H1 (cell line): ENCODE measurements around the gene HINT1. TPM values are rescaled to one million over a fixed set of nuclear protein-coding genes. Genes with fewer than 3 reads are reported as not detected.

ENCODE experiments used
- CTCF ChIA-PET: fragments of 300-600 bp; sonication (Branson Sonifier 250); formaldehyde crosslinking; loops from one replicate; lab custom pipeline; 2021; ENCODE audit not compliant: partially characterized antibody; lab: Charles Lee
- POLR2A ChIA-PET: fragments of 300-600 bp; sonication (Branson Sonifier 250); formaldehyde crosslinking; loops from one replicate; lab custom pipeline; 2021; ENCODE audit warnings: inconsistent platforms; ENCODE audit not compliant: partially characterized antibody; lab: Charles Lee
- DNase-seq, 2 experiments: peaks; one replicate each; pipeline versions ENCODE4 v3.0.0 to v3.0.0-alpha.2; 2010 to 2022; ENCODE audit warnings: low spot score in 2 of 2, low read depth in 1 of 2, mixed read lengths in 1 of 2
- FAIRE-seq: peaks from 2 replicates; lab custom pipeline; 2011; peaks lifted over from hg19 to GRCh38; lab: Jason Lieb, UNC
- H2AFZ ChIP-seq: 2 replicates; pipeline ENCODE4 v1.8.1; 2012; ENCODE audit warnings: low read length, inconsistent platforms
- H2AK5ac ChIP-seq: 2 replicates; pipeline ENCODE4 v1.6.1; 2013; ENCODE audit warnings: low read depth, low read length
- H2BK120ac ChIP-seq: replicated peaks from 2 replicates; pipeline ENCODE3; 2013; ENCODE audit warnings: low read depth, low read length, inconsistent platforms
- H2BK12ac ChIP-seq: 2 replicates; pipeline ENCODE4 v1.6.1; 2013; ENCODE audit warnings: low read depth, low read length
- H2BK15ac ChIP-seq: 2 replicates; pipeline ENCODE4 v1.6.1; 2013; ENCODE audit warnings: low read length
- H2BK20ac ChIP-seq: 2 replicates; pipeline ENCODE4 v1.6.1; 2013; ENCODE audit warnings: low read length
- H2BK5ac ChIP-seq: 2 replicates; pipeline ENCODE4 v1.6.1; 2013; ENCODE audit warnings: low read depth, low read length
- H3K14ac ChIP-seq: 2 replicates; pipeline ENCODE4 v1.6.1; 2013; ENCODE audit warnings: inconsistent platforms; ENCODE audit not compliant: insufficient read length
- H3K18ac ChIP-seq: 2 replicates; pipeline ENCODE4 v1.6.1; 2013; ENCODE audit warnings: low read length; ENCODE audit errors: extremely low read depth
- H3K23ac ChIP-seq: 2 replicates; pipeline ENCODE4 v1.6.1; 2013; ENCODE audit warnings: inconsistent platforms; ENCODE audit not compliant: insufficient read length
- H3K23me2 ChIP-seq: 2 replicates; pipeline ENCODE4 v1.6.1; 2013; ENCODE audit warnings: low read depth, low read length
- H3K27ac ChIP-seq: 2 replicates; pipeline ENCODE4 v1.6.1; 2011; ENCODE audit warnings: low read depth, low read length, inconsistent platforms
- H3K27me3 ChIP-seq, 4 experiments: replicated peaks in 1 of 4; 1 replicate in 1 of 4; 2 replicates in 3 of 4; pipeline versions ENCODE4 v1.6.1 to v1.8.1; 2011 to 2013; ENCODE audit warnings: low read length in 3 of 4, mild to moderate bottlenecking in 3 of 4, inconsistent platforms in 2 of 4, mixed read lengths in 2 of 4, moderate library complexity in 1 of 4; ENCODE audit not compliant: control insufficient read depth in 3 of 4, insufficient read depth in 3 of 4; ENCODE audit errors: extremely low read depth in 1 of 4
- H3K36me3 ChIP-seq, 4 experiments: 2 replicates each; pipeline versions ENCODE4 v1.6.1 to v1.8.1; 2011 to 2013; ENCODE audit warnings: mild to moderate bottlenecking in 4 of 4, low read length in 3 of 4, moderate library complexity in 2 of 4, control low read depth in 1 of 4, inconsistent platforms in 1 of 4; ENCODE audit not compliant: insufficient read depth in 4 of 4, control insufficient read depth in 2 of 4
- H3K4ac ChIP-seq: replicated peaks from 2 replicates; pipeline ENCODE3; 2013; ENCODE audit warnings: low read length, low read depth, mixed read lengths, inconsistent platforms; ENCODE audit not compliant: insufficient read length
- H3K4me1 ChIP-seq, 4 experiments: replicated peaks in 1 of 4; 1 replicate in 1 of 4; 2 replicates in 3 of 4; pipeline versions ENCODE4 v1.6.1 to v1.8.1; 2011 to 2013; ENCODE audit warnings: low read length in 3 of 4, inconsistent platforms in 2 of 4, mixed read lengths in 1 of 4; ENCODE audit not compliant: insufficient read depth in 4 of 4, control insufficient read depth in 3 of 4
- H3K4me2 ChIP-seq, 2 experiments: 2 replicates each; pipeline versions ENCODE4 v1.6.1 to v1.8.1; 2011 to 2013; ENCODE audit warnings: low read depth in 2 of 2, low read length in 2 of 2, control low read depth in 1 of 2, inconsistent platforms in 1 of 2, mild to moderate bottlenecking in 1 of 2; ENCODE audit not compliant: insufficient read depth in 1 of 2
- H3K4me3 ChIP-seq, 4 experiments: fragments of 200-600, 300-600 bp in 1 of 4; sonication (generic), shearing (Covaris generic), sonication (Bioruptor Twin) in 1 of 4; 2 replicates each; pipeline versions ENCODE4 v1.5.1 to v1.8.1; 2011 to 2016; ENCODE audit warnings: low read length in 4 of 4, low read depth in 3 of 4, control low read depth in 2 of 4, inconsistent platforms in 2 of 4, mild to moderate bottlenecking in 2 of 4, mixed read lengths in 1 of 4, moderate library complexity in 1 of 4; ENCODE audit not compliant: insufficient read depth in 2 of 4; ENCODE audit errors: extremely low read depth in 1 of 4
- H3K56ac ChIP-seq: replicated peaks from 2 replicates; pipeline ENCODE3; 2013; ENCODE audit warnings: low read depth, mild to moderate bottlenecking, mixed read lengths, low read length, inconsistent platforms; ENCODE audit not compliant: insufficient read length
- H3K79me1 ChIP-seq: 2 replicates; pipeline ENCODE4 v1.6.1; 2013; ENCODE audit warnings: low read depth, low read length, control low read depth
- H3K79me2 ChIP-seq, 2 experiments: 2 replicates each; pipeline versions ENCODE4 v1.6.1 to v1.8.1; 2012 to 2013; ENCODE audit warnings: low read length in 2 of 2, mild to moderate bottlenecking in 2 of 2, inconsistent platforms in 1 of 2; ENCODE audit not compliant: insufficient read depth in 2 of 2, control insufficient read depth in 1 of 2
- H3K9ac ChIP-seq, 4 experiments: replicated peaks in 1 of 4; 1 replicate in 1 of 4; 2 replicates in 3 of 4; pipeline versions ENCODE4 v1.6.1 to v1.8.1; 2011 to 2013; ENCODE audit warnings: low read depth in 3 of 4, low read length in 3 of 4, control low read depth in 2 of 4, mild to moderate bottlenecking in 2 of 4, moderate library complexity in 2 of 4, inconsistent platforms in 1 of 4; ENCODE audit errors: extremely low read depth in 1 of 4
- H3K9me3 ChIP-seq, 2 experiments: 2 replicates each; pipeline versions ENCODE4 v1.6.1 to v1.8.1; 2012 to 2013; ENCODE audit warnings: mild to moderate bottlenecking in 2 of 2, moderate library complexity in 2 of 2, control low read depth in 1 of 2, inconsistent platforms in 1 of 2, low read depth in 1 of 2, low read length in 1 of 2, mixed read lengths in 1 of 2; ENCODE audit not compliant: insufficient read depth in 2 of 2
- H4K20me1 ChIP-seq, 2 experiments: replicated peaks in 1 of 2; 2 replicates each; pipeline versions ENCODE3 to v1.8.1; 2011 to 2013; ENCODE audit warnings: inconsistent platforms in 2 of 2, low read length in 2 of 2, mild to moderate bottlenecking in 1 of 2; ENCODE audit not compliant: insufficient read depth in 2 of 2, control insufficient read depth in 1 of 2
- H4K5ac ChIP-seq: 2 replicates; pipeline ENCODE4 v1.6.1; 2013; ENCODE audit warnings: low read length, low read depth, mixed read lengths, inconsistent platforms; ENCODE audit not compliant: insufficient read length
- H4K8ac ChIP-seq: 2 replicates; pipeline ENCODE4 v1.8.0; 2013; ENCODE audit warnings: mild to moderate bottlenecking, moderate library complexity, low read length, inconsistent platforms; ENCODE audit not compliant: insufficient read depth; ENCODE audit errors: extremely low read depth
- H4K91ac ChIP-seq: replicated peaks from 2 replicates; pipeline ENCODE3; 2013; ENCODE audit warnings: low read length, mixed read lengths, inconsistent platforms; ENCODE audit not compliant: insufficient read length
- ASH2L ChIP-seq: fragments of 200-600, 300-600 bp; sonication (generic); IDR thresholded peaks from one replicate; pipeline ENCODE4 v1.7.1; 2017; ENCODE audit warnings: low read length
- BRCA1 ChIP-seq: IDR thresholded peaks from 2 replicates; pipeline ENCODE4 v1.6.1; 2012; ENCODE audit warnings: low read depth, low read length, improper control_type of control experiment
- CREB1 ChIP-seq: IDR thresholded peaks from 2 replicates; pipeline ENCODE4 v1.6.1; 2012; ENCODE audit warnings: inconsistent platforms
- GABPA ChIP-seq: IDR thresholded peaks from 2 replicates; pipeline ENCODE4 v1.6.1; 2011; ENCODE audit warnings: mild to moderate bottlenecking, low read length, moderate library complexity, borderline replicate concordance; ENCODE audit not compliant: insufficient read depth
- JUND ChIP-seq: IDR thresholded peaks from 2 replicates; pipeline ENCODE4 v1.6.1; 2011; ENCODE audit warnings: mild to moderate bottlenecking, improper control_type of control experiment, low read length
- RAD21 ChIP-seq, 2 experiments: IDR thresholded peaks in 1 of 2; conservative IDR thresholded peaks in 1 of 2; 2 replicates each; pipeline ENCODE4 v1.6.1; 2011; ENCODE audit warnings: low read depth in 2 of 2, low read length in 2 of 2, improper control_type of control experiment in 1 of 2, inconsistent platforms in 1 of 2, mild to moderate bottlenecking in 1 of 2, moderate library complexity in 1 of 2
- SP2 ChIP-seq: IDR thresholded peaks from 2 replicates; pipeline ENCODE4 v1.6.1; 2012; ENCODE audit warnings: mild to moderate bottlenecking, low read length, inconsistent platforms
- SUZ12 ChIP-seq: fragments of 200-600 bp; sonication (generic); IDR thresholded peaks from 2 replicates; pipeline ENCODE4 v1.6.1; 2012; ENCODE audit warnings: mild to moderate bottlenecking, inconsistent platforms, low read length, moderate library complexity, mixed read lengths
- TAF1 ChIP-seq: IDR thresholded peaks from 2 replicates; pipeline ENCODE4 v1.6.1; 2011; ENCODE audit warnings: mild to moderate bottlenecking, low read depth, low read length
- TCF12 ChIP-seq: IDR thresholded peaks from 2 replicates; pipeline ENCODE4 v1.6.1; 2011; ENCODE audit warnings: low read depth, mild to moderate bottlenecking, low read length
- TEAD4 ChIP-seq: IDR thresholded peaks from 2 replicates; pipeline ENCODE4 v1.6.1; 2012; ENCODE audit warnings: low read depth, low read length, inconsistent platforms, mixed read lengths
- YY1 ChIP-seq: IDR thresholded peaks from 2 replicates; pipeline ENCODE4 v1.6.1; 2011; ENCODE audit warnings: low read depth, mild to moderate bottlenecking, low read length
- WGBS, 2 experiments: shearing (Covaris generic) in 1 of 2; methylation state at CpG; one replicate each; pipeline versions ENCODE4 v1.1.6 to v1.1.7; 2013 to 2015; ENCODE audit warnings: low lambda C conversion rate in 2 of 2, mixed read lengths in 2 of 2, inconsistent platforms in 1 of 2, low coverage in 1 of 2, missing lambda C conversion rate in 1 of 2; ENCODE audit not compliant: insufficient replicate concordance in 2 of 2, insufficient coverage in 1 of 2, insufficient read length in 1 of 2; ENCODE audit errors: extremely low coverage in 1 of 2, missing lambda C conversion rate in 1 of 2; 5-methylcytosine and 5-hydroxymethylcytosine counted together
- polyA plus RNA-seq, 7 experiments: library from polyadenylated mRNA; depleted of rRNA in 3 of 7; stranded (reverse) in 5 of 7; unstranded in 2 of 7; fragments of >200 nt in 5 of 7; fragments of 200-250 nt in 2 of 7; gene quantifications; 1 replicate in 5 of 7; 2 replicates in 1 of 7; 4 replicates in 1 of 7; pipeline versions ENCODE4 v1.2.1 to v1.2.3, GENCODE V29; 2011 to 2013; ENCODE audit warnings: missing spikeins in 2 of 7, mixed read lengths in 2 of 7
- total RNA-seq: library from RNA; stranded (reverse); fragmentation: NEBNext Ultra II Directional; extraction: Animal tissue kit (Norgen Biotek cat#: 25700); gene quantifications from 2 replicates; pipeline ENCODE4 v1.2.1, GENCODE V29; 2021
- TF ChIP-seq, protein P1 (sequence below): IDR thresholded peaks from 2 replicates; pipeline ENCODE4 v1.6.1; 2012; ENCODE audit warnings: low read length, inconsistent platforms

Gene HINT1
- total and polyA plus RNA-seq, 2 of the 8 experiments (the other 6 are each of a cell fraction or from before 2014, with no cell fraction given), result 230 to 479 TPM

DNA sequence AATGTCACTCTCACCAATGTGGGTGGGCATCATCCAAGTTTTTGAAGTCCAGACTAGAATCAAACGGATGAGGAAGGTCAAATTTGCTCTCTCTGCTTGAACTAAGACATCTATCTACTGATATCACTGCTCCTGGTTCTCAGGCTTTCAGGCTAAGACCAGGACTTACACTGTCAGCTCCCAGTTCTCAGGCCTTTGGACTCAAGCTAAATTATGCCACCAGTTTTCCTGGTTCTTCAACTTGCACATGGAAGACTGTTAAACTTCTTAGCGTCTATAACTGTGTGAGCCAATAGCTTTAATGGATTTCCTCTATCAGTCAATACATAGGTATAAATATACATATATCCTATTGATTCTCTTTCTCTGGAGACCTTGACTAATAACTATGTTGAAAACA, 41.0 kb upstream of the HINT1 start:
- Histone ChIP-seq H2BK5ac (no peak overlapping the region), H3K9me3 (no peaks in the 10 kb centered on the region), H2AK5ac (no peak overlapping the region), H2BK15ac (no peak overlapping the region), H3K79me1 (no peaks in the 10 kb centered on the region), H3K79me2 (no peaks in the 10 kb centered on the region), H2BK20ac (no peak overlapping the region), H3K23me2 (no peaks in the 10 kb centered on the region), H3K14ac (no peak overlapping the region), H4K20me1 (no peaks in the 10 kb centered on the region), H3K18ac (no peak overlapping the region), H3K27me3 (no peaks in the 10 kb centered on the region), H3K56ac (no peak overlapping the region), H3K23ac (no peak overlapping the region), H3K4me1 (peaks cover 0 to 11% (median 3%) of the 10 kb centered on the region in 4 experiments; a peak in 2 of 7 replicates), H4K8ac (no peak overlapping the region), H2BK12ac (no peak overlapping the region), H3K4me2 (no peak overlapping the region), H3K27ac (no peak overlapping the region), H3K4me3 (no peak overlapping the region), H2AFZ (no peak overlapping the region), H2BK120ac (no peak overlapping the region), H4K5ac (no peak overlapping the region), H3K4ac (no peak overlapping the region), H3K36me3 (no peaks in the 10 kb centered on the region), H3K9ac (no peak overlapping the region), H4K91ac (no peak overlapping the region)
- no peak for FAIRE-seq
- 88% methylated on average over 2 of the region's 2 CpGs; no CpG with 5 or more reads in 1 of the 2 experiments for WGBS, 2 experiments
- ChIA-PET CTCF (interaction anchor here (1.4 kb wide), 1 partner anchor 176 kb away, joined by 6 read pairs; no protein-coding TSS in a partner anchor), POLR2A (interaction anchor here (0.6 kb wide), 1 partner anchor 11 kb away, joined by 3 read pairs; no protein-coding TSS in a partner anchor)
- no peak for DNase-seq
- no peak for TF ChIP-seq YY1
- no peak for TF ChIP-seq RAD21 (IDR thresholded peaks at IDR 0.05 in 1 of 2, conservative IDR thresholded peaks at IDR 0.05 in 1 of 2; ENCODE audit: low read depth in 2 of 2, low read length in 2 of 2)
- TF ChIP-seq, protein P1, sequence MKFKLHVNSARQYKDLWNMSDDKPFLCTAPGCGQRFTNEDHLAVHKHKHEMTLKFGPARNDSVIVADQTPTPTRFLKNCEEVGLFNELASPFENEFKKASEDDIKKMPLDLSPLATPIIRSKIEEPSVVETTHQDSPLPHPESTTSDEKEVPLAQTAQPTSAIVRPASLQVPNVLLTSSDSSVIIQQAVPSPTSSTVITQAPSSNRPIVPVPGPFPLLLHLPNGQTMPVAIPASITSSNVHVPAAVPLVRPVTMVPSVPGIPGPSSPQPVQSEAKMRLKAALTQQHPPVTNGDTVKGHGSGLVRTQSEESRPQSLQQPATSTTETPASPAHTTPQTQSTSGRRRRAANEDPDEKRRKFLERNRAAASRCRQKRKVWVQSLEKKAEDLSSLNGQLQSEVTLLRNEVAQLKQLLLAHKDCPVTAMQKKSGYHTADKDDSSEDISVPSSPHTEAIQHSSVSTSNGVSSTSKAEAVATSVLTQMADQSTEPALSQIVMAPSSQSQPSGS, result no peak
- TF ChIP-seq TCF12, result no peak
- TF ChIP-seq GABPA, result no peak
- no peak for TF ChIP-seq BRCA1
- TF ChIP-seq JUND, result no peak
- TF ChIP-seq SUZ12, result no peak
- no peak for TF ChIP-seq TEAD4
- TF ChIP-seq ASH2L, result no peak
- TF ChIP-seq CREB1, result no peak
- no peak for TF ChIP-seq TAF1
- no peak for TF ChIP-seq SP2
